Measurements from ENCODE around the gene CXCL3.

DNA sequence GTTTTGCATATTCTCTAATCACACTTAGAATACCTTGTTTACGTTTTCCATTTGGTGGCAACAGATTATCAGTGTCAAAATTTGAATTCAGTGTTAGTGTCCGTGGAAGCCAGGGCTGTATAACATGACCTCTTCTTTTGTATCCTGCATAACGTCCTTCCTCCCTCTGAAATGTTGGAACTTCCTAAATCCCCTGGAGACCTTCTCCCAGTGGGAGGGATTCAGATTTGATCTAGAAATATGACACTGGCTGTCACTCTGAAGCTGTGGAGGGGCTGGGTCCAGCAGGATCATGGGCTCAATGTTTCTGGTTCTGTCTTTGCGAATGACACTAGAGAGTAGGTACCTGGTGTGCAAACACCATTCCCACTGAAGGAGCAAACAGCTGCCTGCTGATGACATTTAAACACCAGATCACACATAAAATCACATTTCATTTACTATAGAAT lies 850 bp upstream of the CXCL3 start:
- TF ChIP-seq, protein P1, sequence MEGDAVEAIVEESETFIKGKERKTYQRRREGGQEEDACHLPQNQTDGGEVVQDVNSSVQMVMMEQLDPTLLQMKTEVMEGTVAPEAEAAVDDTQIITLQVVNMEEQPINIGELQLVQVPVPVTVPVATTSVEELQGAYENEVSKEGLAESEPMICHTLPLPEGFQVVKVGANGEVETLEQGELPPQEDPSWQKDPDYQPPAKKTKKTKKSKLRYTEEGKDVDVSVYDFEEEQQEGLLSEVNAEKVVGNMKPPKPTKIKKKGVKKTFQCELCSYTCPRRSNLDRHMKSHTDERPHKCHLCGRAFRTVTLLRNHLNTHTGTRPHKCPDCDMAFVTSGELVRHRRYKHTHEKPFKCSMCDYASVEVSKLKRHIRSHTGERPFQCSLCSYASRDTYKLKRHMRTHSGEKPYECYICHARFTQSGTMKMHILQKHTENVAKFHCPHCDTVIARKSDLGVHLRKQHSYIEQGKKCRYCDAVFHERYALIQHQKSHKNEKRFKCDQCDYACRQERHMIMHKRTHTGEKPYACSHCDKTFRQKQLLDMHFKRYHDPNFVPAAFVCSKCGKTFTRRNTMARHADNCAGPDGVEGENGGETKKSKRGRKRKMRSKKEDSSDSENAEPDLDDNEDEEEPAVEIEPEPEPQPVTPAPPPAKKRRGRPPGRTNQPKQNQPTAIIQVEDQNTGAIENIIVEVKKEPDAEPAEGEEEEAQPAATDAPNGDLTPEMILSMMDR (IDR thresholded peaks at IDR 0.05; ENCODE audit: low read depth, low read length, poor library complexity, severe bottlenecking), result no peak
- TF ChIP-seq EZH2phosphoT487 (IDR thresholded peaks at IDR 0.05; ENCODE audit: borderline replicate concordance, low read length), result no peak

All from DOHH2 (cell line).